Gastrocnemius medialis (tissue), 4 donors: ENCODE data around the gene NEIL3.

Experiments used
- POLR2A ChIP-seq, 2 donors: fragments of 450-650 bp; IDR thresholded peaks; one replicate each; pipeline ENCODE4 v1.6.1; 2017; ENCODE audit warnings: antibody characterized with exemption in 2 of 2, mild to moderate bottlenecking in 2 of 2, moderate library complexity in 2 of 2
- TF ChIP-seq, protein P1 (sequence below), 5 experiments: fragments of 450-650 bp in 3 of 5; fragments of 200-600 bp in 2 of 5; sonication (generic) in 2 of 5; IDR thresholded peaks in 4 of 5; conservative IDR thresholded peaks in 1 of 5; 1 replicate in 4 of 5; 2 replicates in 1 of 5; pipeline ENCODE4 v1.5.1; 2016 to 2019; ENCODE audit warnings: antibody characterized with exemption in 5 of 5, mild to moderate bottlenecking in 3 of 5, moderate library complexity in 3 of 5

DNA sequence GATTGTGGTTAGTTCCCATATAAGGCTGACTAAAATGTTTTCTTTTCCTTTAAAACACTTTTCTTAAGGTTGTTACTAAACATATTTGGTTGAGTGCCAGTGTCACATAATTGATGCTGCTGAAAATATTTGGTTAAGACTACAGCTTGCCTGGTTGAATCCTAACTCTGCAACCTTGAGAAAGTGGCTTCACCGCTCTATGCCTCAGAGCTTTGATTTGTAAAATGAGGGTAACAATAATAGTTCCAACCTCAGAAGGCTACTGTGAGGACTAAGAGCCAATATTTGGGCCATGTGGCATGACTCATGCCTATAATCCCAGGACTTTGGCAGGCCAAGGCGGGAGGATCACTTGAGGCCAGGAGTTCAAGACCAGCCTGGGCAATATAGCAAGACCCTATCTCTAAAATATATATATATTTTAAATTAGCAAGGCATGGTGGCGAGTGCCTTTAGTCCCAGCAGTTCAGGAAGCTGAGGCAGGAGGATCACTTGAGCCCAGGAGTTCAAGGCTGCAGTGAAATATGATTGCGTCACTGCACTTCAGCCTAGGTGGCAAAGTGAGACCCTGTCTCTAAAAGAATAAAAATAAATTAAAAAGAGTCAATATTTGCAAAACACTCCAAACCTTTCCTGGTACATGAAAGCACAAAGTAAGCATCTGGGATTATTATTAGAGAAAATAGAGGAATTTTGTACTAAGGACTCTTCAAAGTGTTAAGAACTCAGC is 7.1 kb upstream of the NEIL3 start:
- no peak for TF ChIP-seq POLR2A (IDR thresholded peaks at IDR 0.05)
- TF ChIP-seq, protein P1, sequence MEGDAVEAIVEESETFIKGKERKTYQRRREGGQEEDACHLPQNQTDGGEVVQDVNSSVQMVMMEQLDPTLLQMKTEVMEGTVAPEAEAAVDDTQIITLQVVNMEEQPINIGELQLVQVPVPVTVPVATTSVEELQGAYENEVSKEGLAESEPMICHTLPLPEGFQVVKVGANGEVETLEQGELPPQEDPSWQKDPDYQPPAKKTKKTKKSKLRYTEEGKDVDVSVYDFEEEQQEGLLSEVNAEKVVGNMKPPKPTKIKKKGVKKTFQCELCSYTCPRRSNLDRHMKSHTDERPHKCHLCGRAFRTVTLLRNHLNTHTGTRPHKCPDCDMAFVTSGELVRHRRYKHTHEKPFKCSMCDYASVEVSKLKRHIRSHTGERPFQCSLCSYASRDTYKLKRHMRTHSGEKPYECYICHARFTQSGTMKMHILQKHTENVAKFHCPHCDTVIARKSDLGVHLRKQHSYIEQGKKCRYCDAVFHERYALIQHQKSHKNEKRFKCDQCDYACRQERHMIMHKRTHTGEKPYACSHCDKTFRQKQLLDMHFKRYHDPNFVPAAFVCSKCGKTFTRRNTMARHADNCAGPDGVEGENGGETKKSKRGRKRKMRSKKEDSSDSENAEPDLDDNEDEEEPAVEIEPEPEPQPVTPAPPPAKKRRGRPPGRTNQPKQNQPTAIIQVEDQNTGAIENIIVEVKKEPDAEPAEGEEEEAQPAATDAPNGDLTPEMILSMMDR (IDR thresholded peaks at IDR 0.05 in 4 of 5, conservative IDR thresholded peaks at IDR 0.05 in 1 of 5): no peak
